K562 (cell line): ENCODE results near the gene MVD. TPM values are rescaled to one million over a fixed set of nuclear protein-coding genes. Genes with fewer than 3 reads are reported as not detected.
A peak's percentile ranks its signal among the peaks of the same experiment; 100 is the strongest.

Source experiments
- BACH1 ChIP-seq: fragments of 200-800 bp; sonication (Bioruptor generic); IDR thresholded peaks from 2 replicates; pipeline ENCODE4 v1.6.1; 2016; ENCODE audit warnings: missing genetic modification characterization, missing compliant biosample characterization
- C11orf30 ChIP-seq: fragments of 450-650 bp; IDR thresholded peaks from 2 replicates; pipeline ENCODE4 v1.6.1; 2016; ENCODE audit warnings: low read depth, mild to moderate bottlenecking
- CBFA2T2 ChIP-seq: fragments of 450-650 bp; conservative IDR thresholded peaks from 2 replicates; pipeline ENCODE4 v1.6.1; 2017; ENCODE audit warnings: mild to moderate bottlenecking
- CC2D1A ChIP-seq: fragments of 450-650 bp; IDR thresholded peaks from 2 replicates; pipeline ENCODE4 v1.6.1; 2017; ENCODE audit warnings: mild to moderate bottlenecking
- FOXK1 ChIP-seq: sonication (generic); formaldehyde crosslinking; IDR thresholded peaks from 2 replicates; pipeline ENCODE4 v1.8.0; 2022; ENCODE audit warnings: missing genetic modification reagents, mild to moderate bottlenecking, borderline replicate concordance
- HBP1 ChIP-seq: fragments of 450-650 bp; formaldehyde crosslinking; IDR thresholded peaks from 2 replicates; pipeline ENCODE4 v1.4.0; 2022; ENCODE audit warnings: missing genetic modification characterization
- IFI16 ChIP-seq: fragments of 250-450 bp; sonication (Bioruptor Pico); IDR thresholded peaks from 2 replicates; pipeline ENCODE4 v2.1.2; 2022; ENCODE audit warnings: mild to moderate bottlenecking, inconsistent platforms
- KDM1A ChIP-seq, 2 experiments: fragments of 450-650 bp; IDR thresholded peaks; 2 replicates each; pipeline ENCODE4 v1.6.1; 2016; ENCODE audit warnings: mild to moderate bottlenecking in 2 of 2
- KLF6 ChIP-seq: fragments of 250-450 bp; sonication (Bioruptor Pico); IDR thresholded peaks from 2 replicates; pipeline ENCODE4 v1.4.0; 2020; ENCODE audit warnings: mild to moderate bottlenecking, moderate library complexity, borderline replicate concordance
- MLX ChIP-seq, 2 experiments: fragments of 450-650 bp in 1 of 2; sonication (generic) in 1 of 2; formaldehyde crosslinking; conservative IDR thresholded peaks; 2 replicates each; pipeline versions ENCODE4 v1.4.0 to v1.8.1; 2020 to 2022; ENCODE audit warnings: mild to moderate bottlenecking in 1 of 2, missing genetic modification reagents in 1 of 2
- PKNOX1 ChIP-seq: fragments of 450-650 bp; IDR thresholded peaks from 2 replicates; pipeline ENCODE4 v1.6.1; 2016
- SNIP1 ChIP-seq: fragments of 450-650 bp; IDR thresholded peaks from 2 replicates; pipeline ENCODE4 v1.7.1; 2017; ENCODE audit warnings: low read depth, mild to moderate bottlenecking
- SRSF1 ChIP-seq: fragments of 200-400 bp; formaldehyde crosslinking; IDR thresholded peaks from 2 replicates; pipeline ENCODE4 v1.6.1; 2017; ENCODE audit warnings: mild to moderate bottlenecking, low read depth, low read length, moderate library complexity
- TAF1 ChIP-seq: IDR thresholded peaks from 2 replicates; pipeline ENCODE4 v1.6.1; 2011; ENCODE audit warnings: mild to moderate bottlenecking, low read length, moderate library complexity; ENCODE audit not compliant: insufficient read depth, control insufficient read depth, severe bottlenecking; ENCODE audit errors: extremely low read depth
- TOE1 ChIP-seq, 2 experiments: fragments of 450-650 bp in 1 of 2; sonication (generic) in 1 of 2; formaldehyde crosslinking in 1 of 2; IDR thresholded peaks; 2 replicates each; pipeline versions ENCODE4 v1.7.1 to v1.8.0; 2016 to 2022; ENCODE audit warnings: borderline replicate concordance in 2 of 2, mild to moderate bottlenecking in 2 of 2, antibody characterized with exemption in 1 of 2, inconsistent platforms in 1 of 2, low read depth in 1 of 2, missing genetic modification reagents in 1 of 2, moderate library complexity in 1 of 2
- ZBTB1 ChIP-seq: sonication (generic); formaldehyde crosslinking; IDR thresholded peaks from 2 replicates; pipeline ENCODE4 v1.8.1; 2023; ENCODE audit warnings: missing genetic modification reagents, low read depth, mild to moderate bottlenecking, borderline replicate concordance
- ZBTB33 ChIP-seq: sonication (generic); formaldehyde crosslinking; IDR thresholded peaks from 2 replicates; pipeline ENCODE4 v1.8.1; 2023; ENCODE audit warnings: mild to moderate bottlenecking, missing genetic modification reagents
- ZKSCAN8 ChIP-seq: fragments of 200-800 bp; sonication (Bioruptor generic); IDR thresholded peaks from 2 replicates; pipeline ENCODE4 v1.6.1; 2016; ENCODE audit warnings: missing genetic modification characterization, missing compliant biosample characterization
- ZNF143 ChIP-seq: sonication (generic); formaldehyde crosslinking; IDR thresholded peaks from 2 replicates; pipeline ENCODE4 v1.9.0; 2022; ENCODE audit warnings: mild to moderate bottlenecking, missing genetic modification reagents
- ZNF175 ChIP-seq: fragments of 200-800 bp; sonication (Bioruptor generic); IDR thresholded peaks from 2 replicates; pipeline ENCODE4 v1.6.1; 2016; ENCODE audit warnings: low read depth, mild to moderate bottlenecking, missing genetic modification characterization, missing compliant biosample characterization
- ZNF324 ChIP-seq: fragments of 250-450 bp; sonication (Bioruptor Pico); IDR thresholded peaks from 2 replicates; pipeline ENCODE4 v1.4.0; 2020; ENCODE audit warnings: mild to moderate bottlenecking
- ZNF76 ChIP-seq: fragments of 250-450 bp; sonication (Bioruptor Pico); IDR thresholded peaks from 2 replicates; pipeline ENCODE4 v1.4.0; 2020; ENCODE audit warnings: mild to moderate bottlenecking, moderate library complexity, borderline replicate concordance
- polyA plus RNA-seq, 8 experiments: library from polyadenylated mRNA; depleted of rRNA in 4 of 8; stranded (reverse) in 5 of 8; unstranded in 3 of 8; fragments of >200 nt; fragmentation: Nextera tagmentation in 2 of 8; fragmentation: Illumina TruSeq in 1 of 8; extraction: Ambion mirVana in 2 of 8; extraction: Trizol in 1 of 8; gene quantifications; 2 replicates each; pipeline versions ENCODE4 v1.2.1 to v1.2.3, GENCODE V29; 2011 to 2014; ENCODE audit warnings: inconsistent platforms in 1 of 8, missing spikeins in 1 of 8
- total RNA-seq, 7 experiments: library from RNA; depleted of rRNA in 6 of 7; stranded (reverse); fragments of >200 nt in 6 of 7; fragmentation: Illumina TruSeq in 2 of 7; extraction: Trizol in 2 of 7; gene quantifications; 2 replicates each; pipeline versions ENCODE4 v1.2.1 to v1.2.3, GENCODE V29; 2011 to 2021; ENCODE audit warnings: low replicate concordance in 1 of 7

MVD gene
- total and polyA plus RNA-seq, 9 of the 15 experiments (the other 6 are each of a cell fraction or from before 2014, with no cell fraction given) = 12.2 to 141 (median 45.3) TPM

- TF ChIP-seq PKNOX1 = peak; percentile 56; the same call in 1 of the 2 replicates
- peak; percentile 64; the same call in 1 of the 2 replicates for TF ChIP-seq ZNF76 (CRISPR knock-in tag)
- peak; percentile 40 for TF ChIP-seq TAF1
- peak; percentile 27; the same call in 1 of the 2 replicates for TF ChIP-seq TOE1 (IDR thresholded peaks at IDR 0.05; ENCODE audit: borderline replicate concordance)
- TF ChIP-seq TOE1 (CRISPR knock-in tag; IDR thresholded peaks at IDR 0.05; ENCODE audit: borderline replicate concordance, low read depth) = no peak
- no peak for TF ChIP-seq IFI16 (CRISPR knock-in tag)
- TF ChIP-seq SNIP1 = no peak
- TF ChIP-seq BACH1 (tag) = no peak
- TF ChIP-seq ZBTB1 (CRISPR knock-in tag) = no peak
- TF ChIP-seq ZNF324 (CRISPR knock-in tag) = peak; percentile 40; the same call in 1 of the 2 replicates
- 0 out of 2 replicates have a peak, but pooled peaks have one; percentile 67 for TF ChIP-seq FOXK1 (CRISPR knock-in tag)
- TF ChIP-seq SRSF1 = peak; percentile 61; the same call in 1 of the 2 replicates
- no peak for TF ChIP-seq CC2D1A
- no peak for TF ChIP-seq KDM1A (IDR thresholded peaks at IDR 0.05)
- peak; percentile 29; the same call in 1 of the 2 replicates for TF ChIP-seq ZBTB33 (CRISPR knock-in tag)
- TF ChIP-seq HBP1 (CRISPR knock-in tag) = 0 out of 2 replicates have a peak, but pooled peaks have one; percentile 4
- no peak for TF ChIP-seq ZKSCAN8 (CRISPR knock-in tag)
- TF ChIP-seq ZNF143 = no peak
- 0 out of 2 replicates have a peak, but pooled peaks have one; percentile 43 for TF ChIP-seq ZNF175 (CRISPR knock-in tag)
- TF ChIP-seq CBFA2T2 = no peak
- peak; percentile 41; the same call in 1 of the 2 replicates for TF ChIP-seq KLF6 (CRISPR knock-in tag)
- no peak for TF ChIP-seq C11orf30
- TF ChIP-seq MLX (CRISPR knock-in tag; conservative IDR thresholded peaks at IDR 0.05) = 0 out of 4 replicates have a peak, but pooled peaks of 1 of the 2 experiments have one; percentile 35
Measured at GRCh38 chr16:88651276-88651988, 11.5 kb downstream of the MVD start (continued).
